Activated T-helper 2 cell treated with anti-CD3 and anti-CD28 coated beads, Interferon-gamma antibody, Interleukin-2, Interleukin-4, amounts not matched to agents 10 μg/mL and 5 μg/mL and 100 μg/mL, durations not matched to agents 14 hours and 24 hours and 36 hours (primary cell): ENCODE data around the gene COL9A3. TPM values are rescaled to one million over a fixed set of nuclear protein-coding genes. Genes with fewer than 3 reads are reported as not detected.

ENCODE experiments used
- DNase-seq: peaks from one replicate; pipeline ENCODE4 v3.0.0; 2021; ENCODE audit warnings: low spot score
- H3K27ac Mint-ChIP-seq: one replicate; pipeline ENCODE4 v1.8.0; 2021; ENCODE audit warnings: mixed read lengths
- H3K27me3 Mint-ChIP-seq: one replicate; pipeline ENCODE4 v1.8.0; 2021; ENCODE audit warnings: low read depth, mixed read lengths
- H3K36me3 Mint-ChIP-seq: one replicate; pipeline ENCODE4 v1.8.0; 2021; ENCODE audit warnings: low read depth, mixed read lengths
- H3K4me1 Mint-ChIP-seq: one replicate; pipeline ENCODE4 v1.8.0; 2021; ENCODE audit warnings: low read depth, mixed read lengths
- H3K4me3 Mint-ChIP-seq: one replicate; pipeline ENCODE4 v1.8.0; 2021; ENCODE audit warnings: low read depth, mild to moderate bottlenecking, moderate library complexity, mixed read lengths
- H3K9me3 Mint-ChIP-seq: one replicate; pipeline ENCODE4 v1.8.0; 2021; ENCODE audit warnings: mixed read lengths
- intact Hi-C: fragments of 100-400 bp; cut with micrococcal nuclease; formaldehyde crosslinking; loops from one replicate; pipeline ENCODE4 v1.15.1; 2023
- total RNA-seq: library from RNA; stranded (reverse); gene quantifications from 2 replicates; pipeline ENCODE4 v1.2.3, GENCODE V29; 2022

Gene COL9A3
- total RNA-seq, 1 donor from 2014 or later: 0.27 TPM

DNA sequence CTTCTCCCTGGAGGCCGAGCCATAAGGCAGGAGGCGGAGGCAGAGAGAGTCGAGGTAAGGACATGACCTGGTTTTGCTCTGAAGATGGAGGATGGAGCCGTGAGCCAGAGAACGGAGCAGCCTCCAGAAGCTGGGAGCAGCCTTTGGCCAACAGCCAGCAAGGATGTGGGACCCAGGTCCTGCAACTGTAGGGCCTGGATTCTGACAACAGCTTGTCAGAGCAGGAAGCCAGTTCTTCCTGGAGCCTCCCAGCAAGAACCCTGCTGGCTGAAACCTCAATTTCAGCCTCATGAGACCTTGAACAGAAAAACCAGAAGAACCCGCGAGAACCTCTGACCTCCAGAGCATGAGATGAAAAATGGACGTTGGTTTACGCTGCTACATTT lies 34.0 kb upstream of the COL9A3 start:
- DNase-seq: no peak
- Mint-ChIP-seq H3K27ac (no peak overlapping the region), H3K9me3 (no peaks in the 10 kb centered on the region), H3K4me1 (peaks cover 8% of the 10 kb centered on the region), H3K27me3 (no peaks in the 10 kb centered on the region), H3K4me3 (no peak overlapping the region), H3K36me3 (no peaks in the 10 kb centered on the region)
- intact Hi-C loops: no loop called here

DNA sequence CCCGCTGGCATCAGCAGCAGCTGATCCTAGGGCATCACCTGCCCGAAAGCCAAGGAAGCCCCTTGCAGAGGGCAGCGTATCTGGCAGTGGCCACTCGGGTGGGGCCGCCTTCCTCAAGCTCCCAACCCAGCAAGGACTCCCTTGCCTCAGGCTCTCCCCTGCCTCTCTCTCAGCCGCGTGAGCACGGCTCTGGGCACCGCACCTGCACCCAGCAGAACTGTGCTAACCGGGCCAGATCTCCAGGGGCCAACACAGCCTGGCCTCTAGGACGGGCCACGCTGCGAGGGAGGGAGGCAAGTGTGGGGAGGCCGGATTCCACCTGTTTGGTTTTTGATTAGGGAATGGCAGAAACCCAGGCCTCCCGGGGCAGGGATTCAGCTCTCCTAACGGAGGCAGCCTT lies 32.4 kb upstream of the COL9A3 start:
- Mint-ChIP-seq H3K4me1 (peaks cover 8% of the 10 kb centered on the region), H3K27me3 (no peaks in the 10 kb centered on the region), H3K9me3 (no peaks in the 10 kb centered on the region), H3K27ac (no peak overlapping the region), H3K4me3 (no peak overlapping the region), H3K36me3 (no peaks in the 10 kb centered on the region)
- intact Hi-C loops: no loop called here
- no peak for DNase-seq

GRCh38 chr20:62785393-62785792 lies 31.5 kb upstream of the COL9A3 start:
- intact Hi-C loops: no loop called here
- no peaks in the 10 kb centered on the region for H3K27me3 Mint-ChIP-seq
- DNase-seq: no peak
- no peaks in the 10 kb centered on the region for H3K36me3 Mint-ChIP-seq
- H3K9me3 Mint-ChIP-seq: no peaks in the 10 kb centered on the region
- H3K4me3 Mint-ChIP-seq: no peak overlapping the region
- H3K27ac Mint-ChIP-seq: no peak overlapping the region
- peaks cover 8% of the 10 kb centered on the region for H3K4me1 Mint-ChIP-seq

- Mint-ChIP-seq H3K9me3 (no peaks in the 10 kb centered on the region), H3K27ac (no peak overlapping the region), H3K4me1 (peaks cover 11% of the 10 kb centered on the region), H3K27me3 (no peaks in the 10 kb centered on the region), H3K36me3 (no peaks in the 10 kb centered on the region), H3K4me3 (no peak overlapping the region)
- intact Hi-C loops: no loop called here
- no peak for DNase-seq
Observed at GRCh38 chr20:62786157-62786556, 30.7 kb upstream of the COL9A3 start.

DNA sequence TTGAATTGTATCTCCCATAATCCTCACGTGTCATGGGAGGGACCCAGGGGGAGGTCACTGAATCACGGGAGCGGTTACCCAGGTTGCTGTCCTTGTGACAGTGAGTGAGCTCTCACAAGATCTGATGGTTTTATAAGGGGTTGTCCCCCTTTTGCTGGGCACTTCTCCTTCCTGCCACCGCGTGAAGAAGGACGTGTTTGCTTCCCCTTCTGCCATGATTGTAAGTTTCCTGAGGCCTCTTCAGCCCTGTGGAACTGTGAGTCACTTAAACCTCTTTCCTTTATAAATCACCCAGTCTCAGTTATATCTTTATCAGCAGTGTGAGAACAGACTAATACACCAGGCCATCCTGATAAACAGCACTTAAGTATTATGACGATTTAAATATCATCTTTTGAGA lies 29.5 kb upstream of the COL9A3 start:
- intact Hi-C loops: no loop called here
- H3K36me3 Mint-ChIP-seq: no peaks in the 10 kb centered on the region
- H3K4me1 Mint-ChIP-seq: peaks cover 18% of the 10 kb centered on the region
- no peaks in the 10 kb centered on the region for H3K27me3 Mint-ChIP-seq
- no peak overlapping the region for H3K4me3 Mint-ChIP-seq
- DNase-seq: no peak
- no peaks in the 10 kb centered on the region for H3K9me3 Mint-ChIP-seq
- H3K27ac Mint-ChIP-seq: no peak overlapping the region

GRCh38 chr20:62787866-62788265 lies 29.0 kb upstream of the COL9A3 start:
- no peaks in the 10 kb centered on the region for H3K36me3 Mint-ChIP-seq
- H3K9me3 Mint-ChIP-seq: no peaks in the 10 kb centered on the region
- intact Hi-C loops: no loop called here
- no peak for DNase-seq
- no peak overlapping the region for H3K27ac Mint-ChIP-seq
- H3K4me3 Mint-ChIP-seq: no peak overlapping the region
- no peaks in the 10 kb centered on the region for H3K27me3 Mint-ChIP-seq
- H3K4me1 Mint-ChIP-seq: peaks cover 19% of the 10 kb centered on the region

DNA sequence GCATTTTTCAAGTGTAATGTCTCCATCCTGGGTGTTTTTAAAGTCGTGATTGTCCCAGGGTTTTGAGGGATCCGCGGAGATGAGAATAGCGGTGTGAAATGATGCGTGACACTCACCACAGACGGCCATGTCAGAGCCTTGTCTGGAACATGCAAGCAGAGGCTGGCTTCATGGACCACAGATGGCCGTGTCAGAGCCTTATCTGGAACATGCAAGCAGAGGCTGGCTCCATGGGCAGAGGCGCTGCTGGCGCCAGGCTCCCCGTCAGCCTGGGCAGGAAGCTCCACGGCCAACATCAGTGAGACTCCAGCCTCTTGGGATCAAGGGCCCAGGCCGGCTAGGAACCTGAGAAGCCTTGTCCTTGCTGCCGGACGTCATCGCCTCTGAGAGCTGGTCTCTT lies 28.2 kb upstream of the COL9A3 start:
- no peaks in the 10 kb centered on the region for H3K36me3 Mint-ChIP-seq
- no peak for DNase-seq
- no peak overlapping the region for H3K4me3 Mint-ChIP-seq
- no peaks in the 10 kb centered on the region for H3K9me3 Mint-ChIP-seq
- intact Hi-C loops: no loop called here
- H3K27ac Mint-ChIP-seq: no peak overlapping the region
- H3K4me1 Mint-ChIP-seq: peaks cover 23% of the 10 kb centered on the region
- no peaks in the 10 kb centered on the region for H3K27me3 Mint-ChIP-seq

- H3K36me3 Mint-ChIP-seq: no peaks in the 10 kb centered on the region
- H3K4me1 Mint-ChIP-seq: peaks cover 28% of the 10 kb centered on the region
- no peaks in the 10 kb centered on the region for H3K9me3 Mint-ChIP-seq
- no peak overlapping the region for H3K4me3 Mint-ChIP-seq
- intact Hi-C loops: loop anchor here (5.0 kb wide), 3 partner anchors 168 to 488 kb away; partner anchors contain the start of genes ADRM1 and CABLES2
- no peak overlapping the region for H3K27ac Mint-ChIP-seq
- no peaks in the 10 kb centered on the region for H3K27me3 Mint-ChIP-seq
- no peak for DNase-seq
Observed at GRCh38 chr20:62790075-62790474, 26.8 kb upstream of the COL9A3 start.

DNA sequence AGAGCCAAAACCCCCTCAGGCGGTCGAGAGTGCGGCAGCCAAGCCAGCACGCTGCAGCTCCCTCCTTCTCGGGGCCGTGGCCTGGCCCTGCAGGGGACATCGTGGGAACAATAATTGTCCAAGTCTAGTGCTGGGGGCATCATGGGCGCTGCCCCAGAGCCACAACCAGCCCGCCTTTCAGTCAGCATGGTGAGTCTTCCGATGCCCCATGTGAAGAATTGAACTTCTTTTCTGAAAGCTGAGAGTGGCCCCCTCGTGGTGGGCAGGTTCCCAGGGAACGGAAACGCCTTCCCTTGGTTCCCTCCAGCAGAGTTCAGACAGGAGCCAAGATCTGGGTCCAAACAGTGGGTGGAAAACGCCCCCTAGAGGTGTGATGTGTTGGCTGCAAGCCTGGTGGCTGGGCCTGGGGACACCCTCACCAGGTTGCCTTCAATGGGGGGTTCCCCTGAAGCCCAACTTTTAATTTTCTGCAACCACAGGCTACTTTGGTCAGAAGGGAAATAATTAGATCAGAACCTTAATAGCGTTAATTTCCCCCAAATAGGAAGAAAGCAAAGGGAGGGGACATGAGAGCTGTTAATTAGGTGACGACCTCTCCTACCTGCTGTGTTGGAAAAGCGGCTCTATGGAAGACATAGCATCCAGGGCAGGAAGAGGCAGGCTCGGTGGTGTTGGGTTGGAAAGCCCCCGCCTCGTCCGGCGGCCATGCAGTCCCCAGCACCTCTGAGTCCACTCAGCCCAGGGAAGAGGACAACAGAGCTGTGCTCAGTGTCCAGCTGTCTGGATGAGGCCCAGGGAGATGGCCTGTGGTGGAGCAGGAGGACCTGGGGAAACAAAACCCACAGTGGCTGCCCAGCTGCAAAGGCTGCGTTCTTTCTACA lies 25.3 kb upstream of the COL9A3 start:
- intact Hi-C loops: loop anchor here (1.0 to 5.0 kb wide), 7 partner anchors 51 to 489 kb away; partner anchors contain the start of genes ADRM1 and CABLES2
- peak; percentile 75 for DNase-seq
- Mint-ChIP-seq H3K4me1 (peaks cover 31% of the 10 kb centered on the region), H3K4me3 (no peak overlapping the region), H3K27me3 (no peaks in the 10 kb centered on the region), H3K27ac (no peak overlapping the region), H3K9me3 (no peaks in the 10 kb centered on the region), H3K36me3 (no peaks in the 10 kb centered on the region)

- Mint-ChIP-seq H3K27me3 (no peaks in the 10 kb centered on the region), H3K4me3 (no peak overlapping the region), H3K4me1 (peaks cover 29% of the 10 kb centered on the region), H3K9me3 (no peaks in the 10 kb centered on the region), H3K36me3 (peaks cover 1% of the 10 kb centered on the region), H3K27ac (peak overlapping the region; percentile 68)
- intact Hi-C loops: loop anchor here (5.0 kb wide), 3 partner anchors 170 to 490 kb away; partner anchors contain the start of genes ADRM1 and CABLES2
- no peak for DNase-seq
Observed at GRCh38 chr20:62792182-62792939, 24.5 kb upstream of the COL9A3 start.

GRCh38 chr20:62792940-62793756 lies 23.7 kb upstream of the COL9A3 start:
- intact Hi-C loops: loop anchor here (5.0 kb wide), 3 partner anchors 171 to 491 kb away; partner anchors contain the start of genes ADRM1 and CABLES2
- DNase-seq: no peak
- H3K4me3 Mint-ChIP-seq: peak overlapping the region; percentile 45

GRCh38 chr20:62793757-62794006 lies 23.2 kb upstream of the COL9A3 start:
- H3K27ac Mint-ChIP-seq: peak overlapping the region; percentile 78
- H3K36me3 Mint-ChIP-seq: peaks cover 13% of the 10 kb centered on the region
- no peaks in the 10 kb centered on the region for H3K9me3 Mint-ChIP-seq
- peak overlapping the region; percentile 45 for H3K4me3 Mint-ChIP-seq
- no peaks in the 10 kb centered on the region for H3K27me3 Mint-ChIP-seq
- DNase-seq: no peak
- H3K4me1 Mint-ChIP-seq: peaks cover 28% of the 10 kb centered on the region
- intact Hi-C loops: loop anchor here (1.0 to 5.0 kb wide), 6 partner anchors 11 to 491 kb away; partner anchors contain the start of genes ADRM1, CABLES2, OGFR and SLCO4A1

More at GRCh38 chr20:62792940-62793756, 23.7 kb upstream of the COL9A3 start:
- Mint-ChIP-seq H3K4me1 (peaks cover 28% of the 10 kb centered on the region), H3K27ac (peak overlapping the region; percentile 78), H3K9me3 (no peaks in the 10 kb centered on the region), H3K27me3 (no peaks in the 10 kb centered on the region), H3K36me3 (peaks cover 8% of the 10 kb centered on the region)
